D721Med (cell line): ENCODE results near the gene DICER1.

Source experiments
- DNase-seq: peaks from one replicate; pipeline ENCODE4 v3.0.0; 2011; ENCODE audit warnings: low spot score; ENCODE audit not compliant: insufficient read length
- FAIRE-seq: peaks from 2 replicates; lab custom pipeline; 2011; peaks lifted over from hg19 to GRCh38; lab: Jason Lieb, UNC
- TF ChIP-seq, protein P1 (sequence below): IDR thresholded peaks from 2 replicates; pipeline ENCODE4 v1.5.1; 2012; ENCODE audit warnings: mild to moderate bottlenecking, control low read depth; ENCODE audit not compliant: insufficient read depth; ENCODE audit errors: missing control alignments

Gene DICER1

DNA sequence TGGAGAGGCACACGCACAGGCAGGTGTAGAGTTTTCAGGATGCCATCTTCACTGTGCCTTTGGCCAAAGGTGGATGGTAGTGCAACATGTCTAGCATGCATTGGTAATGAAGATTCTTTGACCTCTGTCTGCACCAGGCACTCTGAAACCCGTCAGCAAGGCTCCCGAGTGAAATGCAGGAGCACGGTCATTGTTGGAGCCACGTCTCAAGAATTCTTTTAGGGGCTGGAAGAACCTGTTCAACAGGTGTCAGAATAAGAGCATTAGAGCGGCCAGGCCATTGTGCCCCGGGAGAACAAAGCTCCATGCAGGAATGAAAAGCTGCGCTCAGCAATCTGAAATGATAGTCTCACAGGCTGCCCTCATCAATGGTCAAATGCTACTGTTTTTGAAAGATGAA is 40.2 kb upstream of the DICER1 start:
- FAIRE-seq: peak; percentile 29
- no peak for DNase-seq
- TF ChIP-seq, protein P1, sequence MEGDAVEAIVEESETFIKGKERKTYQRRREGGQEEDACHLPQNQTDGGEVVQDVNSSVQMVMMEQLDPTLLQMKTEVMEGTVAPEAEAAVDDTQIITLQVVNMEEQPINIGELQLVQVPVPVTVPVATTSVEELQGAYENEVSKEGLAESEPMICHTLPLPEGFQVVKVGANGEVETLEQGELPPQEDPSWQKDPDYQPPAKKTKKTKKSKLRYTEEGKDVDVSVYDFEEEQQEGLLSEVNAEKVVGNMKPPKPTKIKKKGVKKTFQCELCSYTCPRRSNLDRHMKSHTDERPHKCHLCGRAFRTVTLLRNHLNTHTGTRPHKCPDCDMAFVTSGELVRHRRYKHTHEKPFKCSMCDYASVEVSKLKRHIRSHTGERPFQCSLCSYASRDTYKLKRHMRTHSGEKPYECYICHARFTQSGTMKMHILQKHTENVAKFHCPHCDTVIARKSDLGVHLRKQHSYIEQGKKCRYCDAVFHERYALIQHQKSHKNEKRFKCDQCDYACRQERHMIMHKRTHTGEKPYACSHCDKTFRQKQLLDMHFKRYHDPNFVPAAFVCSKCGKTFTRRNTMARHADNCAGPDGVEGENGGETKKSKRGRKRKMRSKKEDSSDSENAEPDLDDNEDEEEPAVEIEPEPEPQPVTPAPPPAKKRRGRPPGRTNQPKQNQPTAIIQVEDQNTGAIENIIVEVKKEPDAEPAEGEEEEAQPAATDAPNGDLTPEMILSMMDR: no peak

- DNase-seq (no peak), FAIRE-seq (no peak)
- TF ChIP-seq, protein P1: no peak
Measured at GRCh38 chr14:95196826-95197545, 39.7 kb upstream of the DICER1 start.

DNA sequence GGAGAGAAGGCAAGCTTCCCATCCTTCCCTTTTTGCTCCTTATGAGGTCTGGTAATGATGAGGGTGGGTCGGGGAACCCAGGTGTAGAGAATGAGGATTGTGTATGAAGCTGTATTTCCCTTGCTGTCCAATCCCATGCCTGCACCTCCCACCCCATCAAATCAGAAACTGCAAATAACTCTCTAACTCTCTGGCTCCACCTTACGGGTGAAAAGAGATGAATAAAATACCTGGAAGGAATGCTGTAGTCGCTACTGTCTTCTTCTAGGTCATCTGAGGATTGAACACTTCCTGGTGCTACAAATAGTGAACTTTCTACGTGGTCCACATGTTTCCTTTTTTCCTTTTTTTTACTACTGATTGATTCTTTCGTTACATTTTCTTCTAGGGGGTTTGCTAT is 38.9 kb upstream of the DICER1 start:
- peak; percentile 74 for FAIRE-seq
- no peak for DNase-seq
- TF ChIP-seq, protein P1: peak; percentile 40

- peak; percentile 63 for FAIRE-seq
- DNase-seq: no peak
Measured at GRCh38 chr14:95195031-95195430, 37.7 kb upstream of the DICER1 start.

GRCh38 chr14:95193081-95193480 is 35.8 kb upstream of the DICER1 start:
- DNase-seq: no peak
- TF ChIP-seq, protein P1: no peak
- FAIRE-seq: no peak

More at GRCh38 chr14:95195031-95195430, 37.7 kb upstream of the DICER1 start:
- TF ChIP-seq, protein P1: no peak

DNA sequence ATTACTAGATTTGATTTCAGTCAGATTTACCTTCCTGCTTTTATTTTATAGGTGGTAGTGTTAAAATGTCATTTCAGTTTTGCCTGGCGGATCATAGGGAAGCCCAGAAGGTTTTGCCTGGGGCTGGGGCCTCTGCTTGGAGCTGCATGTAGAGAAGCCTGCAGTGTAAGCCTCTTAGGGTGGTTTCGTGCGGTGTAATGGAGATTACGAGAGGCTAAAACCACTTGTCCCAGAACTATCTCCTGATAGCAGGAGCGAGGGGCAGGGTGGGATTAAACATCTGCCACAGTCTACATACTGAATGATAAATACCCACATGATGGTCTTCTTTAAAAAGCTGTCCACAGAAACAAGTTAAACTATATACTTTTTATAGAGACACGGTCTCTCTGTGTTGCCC is 35.0 kb upstream of the DICER1 start:
- peak; percentile 78 for DNase-seq
- TF ChIP-seq, protein P1: no peak
- peak; percentile 96 for FAIRE-seq
